Adipocyte (in vitro differentiated cells): Measurements from ENCODE around the gene ESPN.
A peak's percentile ranks its signal among the peaks of the same experiment; 100 is the strongest.
"Not testable (repeated sequence)": the region's sequence is repeated elsewhere in the genome, so short reads cannot be mapped to it uniquely, and the experiment has no call there.

Experiments used
- DNase-seq: peaks from one replicate; pipeline ENCODE4 v3.0.0-alpha.2; 2015; ENCODE audit warnings: low read depth
- H3K27me3 ChIP-seq: replicated peaks from 2 replicates; pipeline ENCODE4 v1.7.0; 2013; ENCODE audit warnings: mild to moderate bottlenecking, low read length, moderate library complexity; ENCODE audit not compliant: control insufficient read depth, insufficient read depth
- H3K36me3 ChIP-seq: 2 replicates; pipeline ENCODE4 v1.7.0; 2013; ENCODE audit warnings: low read length, mild to moderate bottlenecking, moderate library complexity; ENCODE audit not compliant: control insufficient read depth, insufficient read depth, severe bottlenecking
- H3K4me1 ChIP-seq: 2 replicates; pipeline ENCODE4 v1.7.0; 2013; ENCODE audit warnings: mild to moderate bottlenecking, low read length, moderate library complexity; ENCODE audit not compliant: control insufficient read depth, insufficient read depth
- H3K4me3 ChIP-seq: 2 replicates; pipeline ENCODE4 v1.7.0; 2013; ENCODE audit warnings: mild to moderate bottlenecking, low read length, moderate library complexity
- H3K9ac ChIP-seq: 2 replicates; pipeline ENCODE4 v1.7.0; 2013; ENCODE audit warnings: mild to moderate bottlenecking, low read length, moderate library complexity
- H3K9me3 ChIP-seq: 2 replicates; pipeline ENCODE4 v1.7.0; 2013; ENCODE audit warnings: mild to moderate bottlenecking, low read length, moderate library complexity; ENCODE audit not compliant: control insufficient read depth

The ESPN gene

DNA sequence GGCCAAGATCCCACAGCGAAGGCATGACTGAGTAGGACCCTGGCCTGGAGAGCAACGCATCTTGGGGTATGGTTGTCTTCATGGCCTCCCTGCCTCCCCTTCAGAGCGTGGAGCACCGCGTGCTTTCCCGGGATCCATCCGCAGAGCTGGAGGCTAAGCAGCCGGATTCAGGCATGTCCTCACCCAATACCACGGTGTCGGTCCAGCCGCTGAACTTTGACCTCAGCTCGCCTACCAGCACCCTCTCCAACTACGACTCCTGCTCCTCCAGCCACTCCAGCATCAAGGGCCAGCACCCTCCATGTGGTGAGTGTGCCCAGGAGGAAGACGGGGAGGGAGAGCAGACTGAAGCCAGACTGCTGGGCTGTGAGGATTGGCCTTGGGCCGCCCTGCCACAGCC lies 19.8 kb downstream of the ESPN start:
- H3K9ac ChIP-seq, result no peak overlapping the region
- H3K36me3 ChIP-seq, result no peaks in the 10 kb centered on the region
- H3K27me3 ChIP-seq, result peaks cover 28% of the 10 kb centered on the region
- no peak for DNase-seq
- H3K4me3 ChIP-seq, result no peak overlapping the region
- H3K4me1 ChIP-seq, result no peaks in the 10 kb centered on the region
- no peaks in the 10 kb centered on the region for H3K9me3 ChIP-seq

DNA sequence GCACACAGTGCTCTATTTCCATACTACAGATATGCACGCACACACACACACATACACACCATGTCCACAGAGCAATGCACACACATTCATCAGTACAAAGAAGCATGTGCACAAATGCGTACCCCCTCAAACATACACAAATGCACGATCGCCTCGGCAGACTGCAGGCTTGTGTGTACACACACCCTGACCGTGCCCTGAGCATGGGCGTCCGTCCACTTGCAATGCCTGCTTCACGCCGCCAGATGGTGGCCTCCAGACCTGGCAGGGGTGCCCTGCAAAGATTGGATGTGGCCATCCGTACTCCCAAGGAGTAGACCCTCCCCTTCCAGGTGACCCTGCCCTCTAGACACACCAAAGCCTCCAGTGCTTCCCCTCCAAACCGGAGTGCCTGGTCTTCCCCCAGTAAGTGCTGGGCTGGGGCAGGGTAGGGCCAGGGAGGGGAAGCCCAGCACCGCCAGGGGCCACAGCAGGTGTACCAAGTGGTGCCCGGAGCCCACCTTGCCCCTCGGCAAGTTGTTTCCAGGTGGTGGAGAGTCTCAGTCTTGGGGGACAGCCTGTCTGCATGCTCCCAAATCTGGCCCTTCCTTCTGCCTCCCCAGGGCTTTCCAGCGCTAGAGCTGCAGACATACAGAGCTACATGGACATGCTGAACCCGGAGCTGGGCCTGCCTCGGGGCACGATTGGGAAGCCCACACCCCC lies 20.6 kb downstream of the ESPN start:
- DNase-seq, result peak; percentile 54
- Histone ChIP-seq H3K9ac (no peak overlapping the region), H3K36me3 (no peaks in the 10 kb centered on the region), H3K27me3 (peaks cover 35% of the 10 kb centered on the region), H3K9me3 (no peaks in the 10 kb centered on the region), H3K4me3 (no peak overlapping the region), H3K4me1 (no peaks in the 10 kb centered on the region)

DNA sequence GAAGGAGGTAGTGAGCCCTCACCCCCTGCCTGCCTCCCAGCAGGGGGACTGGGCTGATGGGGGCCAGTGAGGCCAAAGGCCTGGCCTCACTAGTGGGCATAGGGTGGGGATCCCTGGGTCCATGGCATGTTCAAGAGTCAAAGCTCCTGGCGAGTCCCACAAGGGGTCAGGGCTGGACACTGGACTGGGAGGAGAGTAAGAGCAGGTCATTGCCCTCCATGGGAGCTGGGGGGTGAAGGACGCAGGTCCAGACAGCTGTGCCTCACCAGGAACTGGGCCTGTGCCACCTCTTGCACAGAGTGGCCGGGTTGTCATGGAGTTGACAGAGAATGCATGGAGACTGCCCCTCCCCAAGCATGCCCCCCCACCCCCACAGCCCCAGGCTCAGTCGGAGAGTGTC lies 21.4 kb downstream of the ESPN start:
- H3K4me3 ChIP-seq, H3K36me3 ChIP-seq, H3K9ac ChIP-seq, DNase-seq, H3K9me3 ChIP-seq, H3K4me1 ChIP-seq: not testable (repeated sequence)
- H3K27me3 ChIP-seq, result peaks cover 40% of the 10 kb centered on the region

DNA sequence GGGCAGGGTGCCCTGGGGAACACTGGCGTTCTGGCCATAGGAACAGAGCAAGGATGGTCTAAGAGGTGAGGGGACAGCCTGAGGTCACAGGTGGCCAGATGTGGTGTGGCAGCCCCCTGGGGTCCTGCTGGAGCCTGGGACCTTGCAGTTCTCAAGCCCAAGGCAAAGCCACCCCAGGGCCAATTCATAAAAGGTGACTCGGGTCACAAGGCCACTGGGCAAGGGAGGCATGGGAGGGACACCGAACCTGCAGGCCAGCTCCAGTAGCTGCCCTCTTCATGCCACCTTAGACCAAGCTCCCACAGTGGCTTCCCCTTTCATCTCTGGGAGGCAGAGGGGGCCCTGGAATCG lies 22.1 kb downstream of the ESPN start:
- Histone ChIP-seq H3K36me3 (no peaks in the 10 kb centered on the region), H3K4me1 (no peaks in the 10 kb centered on the region), H3K9me3 (no peaks in the 10 kb centered on the region), H3K4me3 (no peak overlapping the region), H3K9ac (no peak overlapping the region), H3K27me3 (peaks cover 40% of the 10 kb centered on the region)
- DNase-seq, result no peak

DNA sequence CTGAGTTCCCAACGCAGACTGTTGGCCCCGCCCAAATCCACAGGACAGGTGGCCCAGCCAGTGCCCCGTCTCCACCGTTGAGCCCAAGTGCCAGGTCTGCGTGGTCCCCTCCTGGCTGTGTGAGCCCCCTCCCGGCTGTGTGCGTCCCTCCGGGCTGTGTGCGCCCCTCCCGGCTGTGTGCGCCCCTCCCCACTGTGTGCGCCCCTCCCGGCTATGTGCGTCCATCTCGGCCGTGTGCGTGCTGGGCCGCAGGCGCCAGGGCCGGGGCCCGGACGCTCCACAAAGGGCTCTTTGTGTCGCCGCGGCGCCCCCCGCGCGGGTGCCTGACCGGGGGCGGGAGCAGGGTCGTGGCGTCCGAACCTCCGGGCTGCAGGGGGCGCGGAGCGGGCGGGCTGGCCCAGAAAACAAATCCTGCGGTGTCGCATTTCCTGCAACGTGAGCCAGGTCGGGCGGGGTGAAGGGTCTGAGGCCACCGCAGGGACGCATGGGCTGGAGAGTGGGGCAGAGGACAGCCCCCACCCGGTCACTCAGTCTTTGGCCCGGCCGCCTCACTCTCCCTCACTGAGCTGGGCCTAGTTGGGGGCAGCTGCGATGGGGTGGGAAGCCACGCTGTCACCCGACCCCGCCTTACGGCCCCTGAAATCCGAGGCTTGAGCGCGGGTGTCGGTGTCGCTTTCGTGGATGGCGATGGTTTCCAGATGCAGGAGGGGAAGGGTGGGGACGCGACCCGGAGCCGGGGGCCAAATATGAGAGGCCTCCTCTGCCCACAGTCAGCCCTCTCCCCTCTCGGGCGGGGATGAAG lies 22.6 kb downstream of the ESPN start:
- H3K27me3 ChIP-seq, result peaks cover 40% of the 10 kb centered on the region
- no peak for DNase-seq
- H3K36me3 ChIP-seq, result no peaks in the 10 kb centered on the region
- H3K9me3 ChIP-seq, result no peaks in the 10 kb centered on the region
- H3K4me3 ChIP-seq, result no peak overlapping the region
- H3K4me1 ChIP-seq, result no peaks in the 10 kb centered on the region
- no peak overlapping the region for H3K9ac ChIP-seq

DNA sequence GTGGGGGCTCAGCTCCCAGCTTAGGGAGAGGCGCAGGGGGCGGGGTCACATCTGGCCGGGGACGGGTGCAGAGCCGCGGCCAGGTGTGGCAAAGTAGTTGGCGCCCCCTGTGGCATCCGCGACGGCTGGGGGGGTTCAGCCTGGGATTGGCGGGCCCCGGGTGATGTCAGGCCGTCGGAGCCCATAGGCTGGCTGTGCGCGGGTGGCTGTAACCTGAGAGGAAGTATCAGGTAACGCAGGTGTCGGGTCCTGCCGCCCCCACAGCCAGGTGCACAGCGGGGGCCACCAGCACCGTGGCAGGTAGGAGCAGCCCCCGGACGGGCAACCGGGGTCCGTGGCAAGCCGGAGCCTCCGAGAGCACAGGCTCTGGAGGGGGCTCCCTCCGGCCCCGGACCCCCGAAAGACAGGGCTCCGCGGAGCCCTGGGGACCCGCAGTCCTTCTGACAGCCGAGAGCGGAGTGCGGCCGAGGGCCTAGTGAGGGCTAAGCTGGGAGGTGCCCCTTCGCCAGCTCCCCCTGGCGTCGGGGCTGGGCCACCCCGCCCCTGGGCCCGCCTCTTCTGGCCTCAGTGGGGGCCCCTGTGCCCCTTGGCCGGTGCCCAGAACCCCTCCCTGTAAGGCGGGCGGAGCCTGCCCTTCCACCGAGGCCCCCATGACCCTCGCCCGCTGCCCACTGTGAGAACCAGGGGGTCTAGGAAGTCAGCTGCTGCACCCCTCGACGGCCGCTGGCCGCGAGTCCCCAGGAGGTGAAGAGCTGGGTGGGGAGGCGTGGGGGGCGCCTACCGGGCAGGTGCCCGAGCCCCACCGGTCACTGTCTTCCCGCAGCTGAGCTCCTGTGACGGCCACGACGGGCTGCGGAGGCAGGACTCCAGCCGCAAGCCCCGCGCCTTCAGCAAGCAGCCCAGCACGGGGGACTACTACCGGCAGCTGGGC lies 23.5 kb downstream of the ESPN start:
- peaks cover 46% of the 10 kb centered on the region for H3K27me3 ChIP-seq
- DNase-seq, result no peak
- H3K9ac ChIP-seq, result no peak overlapping the region
- no peaks in the 10 kb centered on the region for H3K4me1 ChIP-seq
- no peaks in the 10 kb centered on the region for H3K36me3 ChIP-seq
- no peak overlapping the region for H3K4me3 ChIP-seq
- H3K9me3 ChIP-seq, result no peaks in the 10 kb centered on the region

DNA sequence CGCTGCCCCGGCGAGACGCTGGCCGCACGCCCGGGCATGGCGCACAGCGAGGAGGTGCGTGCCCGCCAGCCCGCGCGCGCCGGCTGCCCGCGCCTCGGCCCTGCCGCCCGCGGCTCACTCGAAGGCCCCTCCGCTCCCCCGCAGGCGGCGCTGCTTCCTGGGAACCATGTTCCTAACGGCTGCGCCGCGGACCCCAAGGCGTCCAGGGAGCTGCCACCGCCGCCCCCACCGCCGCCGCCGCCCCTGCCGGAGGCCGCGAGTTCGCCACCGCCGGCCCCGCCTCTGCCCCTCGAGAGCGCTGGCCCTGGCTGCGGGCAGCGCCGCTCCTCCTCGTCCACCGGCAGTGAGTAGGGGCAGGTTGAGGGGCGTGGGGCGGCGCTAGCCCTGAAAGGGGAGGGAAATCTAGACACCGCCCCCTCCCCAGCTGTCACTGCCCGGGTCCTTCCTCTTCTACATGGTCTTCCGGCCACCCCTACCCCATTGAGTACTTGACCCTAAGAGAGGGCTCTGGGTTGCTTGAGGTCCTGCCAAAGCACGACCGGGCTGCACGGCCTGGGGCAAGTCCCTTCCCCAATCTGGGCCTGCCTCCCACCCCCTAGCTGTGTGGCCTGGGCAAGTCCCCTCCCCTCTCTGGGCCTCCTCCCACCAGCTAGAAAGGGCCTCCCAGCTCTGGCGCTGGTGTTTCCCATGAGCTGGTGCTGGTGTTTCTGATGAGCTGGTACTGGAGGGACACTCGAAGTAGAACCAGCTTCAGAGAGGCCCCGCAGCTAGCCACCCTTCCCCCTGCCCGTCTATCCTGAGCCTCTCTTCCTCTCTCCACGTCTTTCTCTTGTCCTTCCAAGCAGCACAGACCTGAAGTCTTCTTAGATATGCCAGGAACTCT lies 24.4 kb downstream of the ESPN start:
- DNase-seq, result peak; percentile 61
- no peak overlapping the region for H3K4me3 ChIP-seq
- H3K36me3 ChIP-seq, result no peaks in the 10 kb centered on the region
- H3K4me1 ChIP-seq, result no peaks in the 10 kb centered on the region
- no peak overlapping the region for H3K9ac ChIP-seq
- H3K9me3 ChIP-seq, result no peaks in the 10 kb centered on the region
- peaks cover 46% of the 10 kb centered on the region for H3K27me3 ChIP-seq

DNA sequence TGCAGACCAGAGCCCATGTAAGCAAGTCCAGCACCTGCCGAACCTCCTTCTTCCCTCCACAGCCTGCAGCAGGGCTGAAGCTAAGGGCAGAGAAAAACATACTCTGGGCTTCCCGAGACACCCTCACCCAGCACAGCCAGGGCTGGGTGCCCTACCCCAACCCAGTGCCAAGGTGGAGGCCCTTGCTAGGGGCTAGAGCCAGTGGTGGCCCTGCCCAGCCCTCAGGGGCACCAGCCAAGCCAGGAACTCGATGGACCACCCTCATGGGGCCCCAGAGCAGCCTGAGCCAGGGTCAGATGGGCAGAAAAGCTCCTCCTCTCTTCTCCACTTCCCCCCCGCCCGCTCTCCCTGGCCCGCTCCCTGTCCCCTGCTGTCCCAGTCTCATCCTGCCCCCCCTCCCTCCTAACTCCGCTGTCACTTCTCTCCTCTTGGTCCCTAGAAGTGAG lies 25.5 kb downstream of the ESPN start:
- H3K9ac ChIP-seq, result no peak overlapping the region
- H3K27me3 ChIP-seq, result peaks cover 39% of the 10 kb centered on the region
- H3K4me1 ChIP-seq, result no peaks in the 10 kb centered on the region
- H3K4me3 ChIP-seq, result no peak overlapping the region
- DNase-seq, result no peak
- H3K36me3 ChIP-seq, result no peaks in the 10 kb centered on the region
- no peaks in the 10 kb centered on the region for H3K9me3 ChIP-seq

DNA sequence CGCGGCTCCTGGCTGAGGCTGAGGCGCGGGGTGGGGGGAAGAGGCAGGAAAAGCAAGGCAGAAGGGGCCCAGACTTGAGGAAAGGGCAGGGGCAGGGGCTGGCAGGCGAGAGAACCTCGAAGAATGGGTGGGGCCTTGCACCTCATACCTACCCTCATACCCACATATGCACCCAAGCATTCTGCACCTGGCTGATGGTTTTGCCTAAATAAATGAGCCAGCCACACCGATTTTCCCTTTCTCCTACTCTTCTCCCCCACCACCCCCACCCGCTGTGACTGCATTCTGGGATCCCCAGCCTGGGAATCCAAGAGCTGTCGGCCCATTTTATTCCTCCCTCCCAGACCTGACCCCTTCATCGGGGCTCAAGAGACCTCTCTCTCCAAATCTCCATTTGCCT lies 25.9 kb downstream of the ESPN start:
- not testable (repeated sequence) for H3K9me3 ChIP-seq, H3K4me3 ChIP-seq, H3K4me1 ChIP-seq, H3K36me3 ChIP-seq, DNase-seq, H3K9ac ChIP-seq
- peaks cover 38% of the 10 kb centered on the region for H3K27me3 ChIP-seq

DNA sequence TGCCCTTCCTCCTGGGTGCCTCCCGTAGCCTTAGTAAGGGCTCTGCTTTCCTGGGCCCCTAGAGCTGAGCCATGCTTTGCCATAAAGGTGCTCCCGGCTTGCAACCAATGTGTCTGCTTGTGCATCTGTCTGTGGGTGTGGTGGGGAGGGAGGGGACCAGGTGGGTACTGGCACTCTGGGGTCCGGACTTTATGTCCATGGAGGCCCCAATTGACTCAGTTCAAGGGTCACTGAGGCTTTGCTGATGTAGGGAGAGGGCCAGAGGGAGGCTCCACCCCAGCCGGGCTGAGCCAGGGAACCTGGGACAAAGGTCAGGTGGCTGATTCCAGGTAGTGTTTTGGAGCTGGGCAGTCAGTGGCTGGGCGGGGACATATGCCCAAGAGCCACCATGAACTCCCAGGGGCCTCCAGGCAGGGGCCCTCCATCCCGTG lies 26.4 kb downstream of the ESPN start:
- Histone ChIP-seq H3K36me3 (no peaks in the 10 kb centered on the region), H3K4me3 (no peak overlapping the region), H3K4me1 (no peaks in the 10 kb centered on the region), H3K9me3 (no peaks in the 10 kb centered on the region), H3K9ac (no peak overlapping the region), H3K27me3 (peaks cover 38% of the 10 kb centered on the region)
- DNase-seq, result no peak
